GM18907 (cell line): ENCODE measurements around the gene PCSK4.

Source experiments
- ATAC-seq: cut with Tn5 transposase; IDR thresholded peaks from one replicate; pipeline ENCODE4 v1.9.1; 2021; ENCODE audit warnings: mild to moderate bottlenecking, moderate library complexity; ENCODE audit not compliant: unreplicated experiment

The PCSK4 gene

GRCh38 chr19:1457031-1457739 lies 33.0 kb downstream of the PCSK4 start:
- no peak for ATAC-seq

GRCh38 chr19:1456121-1456900 lies 33.8 kb downstream of the PCSK4 start:
- ATAC-seq, result no peak

- ATAC-seq, result no peak
These were observed 34.6 kb downstream of the PCSK4 start for GRCh38 chr19:1455336-1456120.

GRCh38 chr19:1455002-1455335 lies 35.2 kb downstream of the PCSK4 start:
- ATAC-seq, result no peak

- ATAC-seq, result no peak
These were observed 36.4 kb downstream of the PCSK4 start for GRCh38 chr19:1453525-1454364.

GRCh38 chr19:1452802-1453524 lies 37.2 kb downstream of the PCSK4 start:
- no peak for ATAC-seq

GRCh38 chr19:1451916-1452801 lies 38.0 kb downstream of the PCSK4 start:
- ATAC-seq, result no peak

- ATAC-seq, result no peak
These were observed 39.1 kb downstream of the PCSK4 start for GRCh38 chr19:1450735-1451731.

- no peak for ATAC-seq
These were observed 40.4 kb downstream of the PCSK4 start, which contains the start of gene APC2 for GRCh38 chr19:1449467-1450442. TSS of gene APC2 (plus strand) at chr19:1450121. CDS start at chr19:1453002, 2,881 bp downstream.

- no peak for ATAC-seq
These were observed 42.2 kb downstream of the PCSK4 start for GRCh38 chr19:1447944-1448343.

- ATAC-seq, result no peak
These were observed 42.6 kb downstream of the PCSK4 start for GRCh38 chr19:1447504-1447903.

- ATAC-seq, result no peak
These were observed 43.3 kb downstream of the PCSK4 start for GRCh38 chr19:1446713-1447481.

- ATAC-seq, result no peak
These were observed 44.0 kb downstream of the PCSK4 start for GRCh38 chr19:1445932-1446712.

GRCh38 chr19:1445185-1445931 lies 44.8 kb downstream of the PCSK4 start:
- peak; percentile 73 for ATAC-seq
